Kidney capillary endothelial cell (primary cell): ENCODE data around the gene SYCE3.
"Not testable (repeated sequence)": the region's sequence is repeated elsewhere in the genome, so short reads cannot be mapped to it uniquely, and the experiment has no call there.

Experiments
- DNase-seq: peaks from one replicate; pipeline ENCODE4 v3.0.0-alpha.2; 2018; ENCODE audit warnings: low spot score

Gene SYCE3

DNA sequence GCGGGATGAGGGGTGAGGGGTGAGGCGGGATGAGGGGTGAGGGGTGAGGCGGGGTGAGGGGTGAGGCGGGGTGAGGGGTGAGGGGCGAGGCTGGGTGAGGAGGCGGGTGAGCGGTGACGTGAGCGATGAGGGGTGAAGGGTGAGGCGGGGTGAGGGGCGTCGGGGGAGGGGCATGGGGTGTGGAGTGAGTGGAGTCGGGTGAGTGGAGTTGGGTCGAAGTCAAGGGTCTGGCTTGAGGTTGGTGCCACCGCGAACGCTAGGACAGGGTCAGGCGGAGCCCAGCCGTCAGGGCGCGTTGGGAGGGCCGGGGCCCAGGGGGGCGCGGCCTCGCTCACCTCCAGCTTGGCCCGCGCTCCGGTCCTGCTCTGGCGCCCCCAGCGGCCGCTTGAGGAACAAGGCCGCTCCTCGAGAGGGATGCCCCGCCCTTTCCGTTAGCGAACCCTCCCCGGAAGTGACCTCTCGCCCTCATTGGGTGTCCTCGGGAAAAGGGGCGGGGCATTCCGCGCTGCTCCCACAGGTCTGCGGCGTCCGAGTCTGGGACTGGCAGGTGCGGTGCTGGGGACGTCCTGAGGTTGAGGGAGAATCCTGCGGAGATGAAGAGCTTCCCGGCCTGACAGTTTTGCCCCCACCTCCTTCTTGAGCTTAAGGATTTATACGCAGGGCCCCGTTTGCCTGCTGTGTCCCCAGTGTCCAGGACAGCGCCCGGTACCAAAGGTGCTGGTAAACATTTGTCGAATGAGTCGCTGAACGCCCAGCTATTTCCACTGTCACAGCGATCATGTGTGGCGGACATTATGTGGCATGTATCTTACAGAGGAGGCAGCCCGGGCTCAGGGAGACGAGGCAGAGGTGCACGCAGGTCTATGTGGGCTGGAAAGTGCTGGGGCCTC, at the start of gene SYCE3:
TSS of gene SYCE3 (minus strand) at position 397 of the 890 bp plus-strand sequence. CDS start 6,514 bp downstream, outside the sequence.
- peak; percentile 88 for DNase-seq

DNA sequence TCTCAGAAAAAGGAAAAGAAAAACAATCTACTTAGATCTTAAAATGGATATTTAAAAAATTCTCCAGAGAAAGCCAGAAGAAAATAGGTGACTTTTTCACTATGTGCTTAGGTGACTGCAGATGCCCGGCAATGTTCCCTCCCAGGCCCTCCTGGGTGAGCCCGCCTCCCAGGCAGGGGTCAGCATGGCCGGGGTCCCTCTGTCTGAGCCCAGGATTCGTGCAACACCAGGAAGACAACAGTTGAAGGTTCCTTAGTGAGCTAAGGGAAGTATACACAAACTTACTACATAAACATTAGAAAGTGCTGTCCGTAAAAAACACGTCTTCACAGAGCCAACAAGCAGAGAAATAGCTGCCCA, 49.4 kb upstream of the SYCE3 start:
- no peak for DNase-seq

- no peak for DNase-seq
Measured at GRCh38 chr22:50611341-50612060, 48.8 kb upstream of the SYCE3 start.

- DNase-seq, result no peak
Measured at GRCh38 chr22:50610581-50610980, 47.9 kb upstream of the SYCE3 start.

GRCh38 chr22:50610041-50610451, 47.3 kb upstream of the SYCE3 start:
- DNase-seq, result no peak

DNA sequence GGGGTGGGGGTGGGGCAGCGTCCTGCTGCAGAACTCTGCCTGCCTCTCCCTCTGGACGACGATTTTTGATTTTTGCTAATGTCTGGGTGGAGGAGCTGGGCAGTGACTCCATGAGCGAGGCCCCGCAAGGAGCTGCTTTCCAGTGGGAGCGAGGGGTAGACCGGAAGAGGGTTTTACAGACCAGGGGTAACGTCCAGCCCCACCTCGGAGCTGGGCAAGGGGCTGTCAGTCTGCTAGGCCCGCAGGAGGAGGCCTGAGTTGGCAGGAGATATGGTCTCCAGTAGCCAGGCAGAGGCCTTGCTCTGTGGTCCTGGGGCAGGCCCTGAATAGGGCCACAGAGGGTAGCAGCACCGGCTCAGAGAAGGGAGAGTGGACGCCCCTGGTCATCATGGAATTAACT, 46.9 kb upstream of the SYCE3 start:
- no peak for DNase-seq

- DNase-seq, result no peak
Measured at GRCh38 chr22:50608996-50609395, 46.3 kb upstream of the SYCE3 start.

GRCh38 chr22:50608058-50608840, 45.5 kb upstream of the SYCE3 start:
- DNase-seq, result not testable (repeated sequence)

DNA sequence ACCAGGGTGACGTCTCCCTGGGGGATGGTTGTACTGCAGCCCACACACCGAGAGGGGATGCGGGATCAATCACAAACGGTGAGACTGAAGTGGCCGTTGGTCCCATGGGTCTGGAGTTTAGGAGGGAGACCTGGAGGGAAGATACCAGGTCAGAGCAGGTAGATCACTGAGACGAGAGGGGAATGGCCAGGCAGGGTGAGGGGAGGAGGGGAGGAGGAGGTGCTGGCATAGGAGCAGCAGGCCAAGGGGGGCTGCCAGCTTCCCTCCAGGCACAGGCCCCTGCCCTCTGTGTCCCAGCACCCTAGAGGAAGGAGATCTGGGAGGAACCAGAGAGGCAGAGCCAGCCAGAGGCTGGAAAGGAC, 44.9 kb upstream of the SYCE3 start:
- no peak for DNase-seq

DNA sequence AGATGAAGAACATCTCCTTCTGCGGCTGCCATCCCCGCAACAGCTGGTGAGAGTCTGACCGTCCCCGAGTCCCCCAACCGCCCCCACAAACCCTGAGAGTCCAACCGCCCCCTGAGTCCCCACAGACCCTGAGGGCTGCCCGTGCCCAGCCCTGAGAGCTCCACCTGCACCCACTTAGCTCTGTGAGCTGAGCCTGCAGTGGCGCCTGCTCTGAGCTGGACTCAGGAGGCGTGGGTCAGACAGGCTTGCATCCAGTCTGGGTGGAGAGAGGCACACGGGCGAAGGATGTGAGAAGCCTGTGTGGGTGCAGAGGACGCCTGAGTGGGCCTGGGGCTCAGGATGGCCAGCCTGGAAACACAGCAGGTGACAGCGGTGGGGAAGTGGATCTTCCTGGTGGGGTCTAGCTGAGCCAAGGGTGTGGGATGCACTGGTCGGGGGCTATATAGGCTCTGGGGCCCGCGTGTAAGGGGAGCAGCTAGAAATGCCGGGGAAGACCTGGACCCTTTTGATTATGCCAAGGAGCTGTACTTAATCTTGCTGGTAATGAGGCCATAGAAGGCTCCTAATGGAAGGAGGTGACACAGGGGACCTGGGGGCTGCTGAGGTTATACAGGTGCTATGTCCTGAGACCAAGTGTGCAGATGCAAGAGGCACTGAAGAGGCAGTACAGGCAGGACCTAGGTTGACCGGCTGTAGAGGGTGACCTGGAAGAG, 44.4 kb upstream of the SYCE3 start:
- DNase-seq, result no peak

DNA sequence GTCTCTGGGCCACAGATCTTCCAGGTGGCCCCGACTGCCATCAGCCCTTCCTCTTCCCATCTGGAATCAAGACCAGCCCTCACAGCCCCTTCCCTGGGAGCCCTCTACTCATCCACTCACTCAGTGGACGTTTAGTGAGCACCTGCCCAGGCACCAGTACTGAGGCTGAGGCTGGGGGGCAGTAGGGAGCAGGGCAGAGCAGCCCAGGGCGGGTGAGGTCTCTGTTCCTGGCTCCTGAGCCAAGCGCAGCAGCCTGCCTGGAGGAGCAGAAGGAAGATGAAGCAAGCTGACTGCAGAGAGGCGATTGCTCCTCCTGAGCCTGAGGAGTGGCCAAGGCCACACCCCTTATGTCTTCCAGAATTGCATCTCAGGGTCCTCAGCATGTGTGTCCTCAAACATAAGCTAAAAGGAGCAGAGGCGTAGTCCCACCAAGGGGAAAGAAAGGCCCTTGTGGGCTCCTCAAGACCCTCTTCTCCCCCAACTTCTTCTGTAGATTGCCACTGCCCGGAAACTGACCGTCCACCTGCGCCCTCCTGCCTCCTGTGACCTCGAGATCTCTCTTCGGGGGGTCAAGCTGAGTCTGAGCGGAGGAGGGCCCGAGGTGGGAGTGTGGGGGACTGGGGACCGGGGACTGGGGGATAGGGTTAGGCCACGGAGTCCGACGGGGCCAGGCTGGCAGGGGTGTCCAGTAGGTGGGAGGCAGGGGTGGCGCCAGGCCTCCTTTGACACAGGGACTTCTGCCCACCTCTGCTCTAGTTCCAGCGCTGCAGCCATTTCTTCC, 43.6 kb upstream of the SYCE3 start:
- no peak for DNase-seq

- DNase-seq, result no peak
Measured at GRCh38 chr22:50605613-50606074, 42.9 kb upstream of the SYCE3 start.

DNA sequence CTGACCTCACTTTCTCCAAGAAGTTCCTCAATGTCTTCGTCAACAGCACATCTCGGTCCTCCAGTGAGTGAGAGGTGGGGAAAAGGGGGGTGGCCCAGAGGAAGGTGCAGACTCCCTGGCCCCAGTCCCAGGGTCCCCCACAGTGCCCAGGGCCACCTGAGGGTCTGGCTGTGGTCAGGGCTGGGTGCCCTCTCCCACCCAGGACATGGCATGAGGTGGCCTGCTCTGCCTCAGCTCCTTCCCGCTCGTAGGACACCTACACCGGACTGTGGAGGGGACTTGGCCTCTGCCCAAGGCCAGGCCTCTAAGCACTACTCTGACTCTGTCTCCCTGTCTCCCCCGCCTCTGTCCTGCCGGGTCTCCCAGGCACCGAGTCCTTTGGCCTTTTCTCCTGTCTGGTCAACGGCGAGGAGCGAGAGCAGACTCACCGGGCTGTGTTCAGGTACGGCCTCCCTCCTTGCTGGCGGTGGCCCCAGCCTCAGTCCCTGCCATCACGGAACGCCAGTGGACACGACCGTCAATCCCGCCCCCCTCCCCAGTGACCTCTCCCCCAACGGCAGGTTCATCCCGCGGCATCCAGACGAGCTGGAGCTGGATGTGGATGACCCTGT, 42.4 kb upstream of the SYCE3 start:
- no peak for DNase-seq

GRCh38 chr22:50604256-50605001, 41.7 kb upstream of the SYCE3 start:
- DNase-seq, result no peak

- DNase-seq, result no peak
Measured at GRCh38 chr22:50603511-50604255, 41.0 kb upstream of the SYCE3 start.

- DNase-seq, result no peak
Measured at GRCh38 chr22:50602338-50602700, 39.6 kb upstream of the SYCE3 start.

DNA sequence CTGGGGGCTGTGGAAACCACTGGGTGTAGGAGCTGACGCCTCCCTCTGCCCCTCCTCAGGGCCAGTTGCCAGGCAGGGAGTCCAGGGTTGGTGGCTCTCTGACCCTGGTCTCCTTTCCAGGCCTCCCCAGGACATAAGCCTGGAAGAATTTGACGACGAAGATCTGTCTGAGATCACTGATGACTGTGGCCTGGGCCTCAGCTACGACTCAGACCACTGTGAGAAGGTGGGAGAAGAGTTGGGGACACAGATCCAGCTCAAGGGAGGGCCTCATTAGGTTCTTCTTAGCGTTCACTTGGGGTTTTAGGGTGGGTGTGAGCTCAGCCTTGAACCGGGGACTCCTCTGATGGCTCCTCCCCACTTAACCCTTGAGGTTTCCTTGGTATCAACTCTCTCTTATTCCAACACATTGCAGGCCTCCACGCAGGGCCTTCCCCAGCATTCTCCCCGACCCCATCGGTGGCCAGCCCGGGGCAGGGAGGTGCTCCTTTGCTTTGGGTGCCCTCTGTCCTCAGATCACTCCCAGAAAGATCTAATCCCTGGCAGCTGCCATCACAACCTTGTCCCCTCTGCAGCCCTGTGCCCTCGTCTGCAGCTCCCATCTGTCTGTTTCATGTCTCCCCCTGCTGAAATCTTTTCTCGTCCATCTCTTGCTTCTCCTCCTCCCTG, 39.1 kb upstream of the SYCE3 start:
- DNase-seq, result no peak

DNA sequence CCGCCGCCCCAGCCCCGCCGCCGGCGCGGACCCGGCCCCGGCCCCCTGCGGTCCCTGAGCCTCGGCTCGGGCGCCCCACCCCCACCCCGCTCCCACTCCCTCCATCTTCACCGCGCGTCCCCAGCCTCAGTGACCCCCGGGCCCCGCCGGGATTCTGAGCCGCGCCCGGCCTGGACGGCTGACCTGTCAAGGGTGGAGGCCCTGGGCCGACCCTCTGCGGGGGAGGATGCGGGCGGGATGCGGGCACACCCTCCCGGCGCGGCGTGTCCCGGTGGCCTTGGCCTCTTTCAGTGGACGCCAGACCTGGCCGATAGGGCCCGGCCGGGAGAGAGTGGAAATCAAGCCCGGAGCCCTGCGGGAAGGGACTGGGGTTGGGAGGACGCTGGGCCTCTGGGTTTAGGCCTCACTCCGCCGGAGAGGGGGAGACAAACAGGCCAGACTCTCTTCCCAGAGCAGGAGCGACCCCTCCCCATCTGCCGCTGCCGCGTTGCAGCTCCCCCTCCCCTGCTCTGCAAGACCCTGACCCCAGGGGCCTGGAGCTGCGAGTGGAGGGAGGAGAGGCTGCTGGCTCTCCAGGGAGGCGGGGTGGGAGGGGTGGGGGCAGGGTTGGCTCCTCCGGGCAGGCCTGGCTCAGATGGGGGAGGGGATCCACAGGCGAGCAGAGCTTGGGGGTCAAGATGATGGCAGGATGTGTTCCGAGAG, 38.4 kb upstream of the SYCE3 start:
- DNase-seq, result no peak
